PC-9 (cell line): ENCODE data around the gene CDAN1. TPM values are rescaled to one million over a fixed set of nuclear protein-coding genes. Genes with fewer than 3 reads are reported as not detected.
A peak's percentile ranks its signal among the peaks of the same experiment; 100 is the strongest.

Experiments used
- BruUV-seq: library from RNA; stranded (reverse); fragments of 400-500 nt; replicated peaks from 2 replicates; lab custom pipeline; 2021; lab: Mats Ljungman, UMichigan
- CTCF ChIA-PET: fragments of 300-600 bp; sonication (Branson Sonifier 250); formaldehyde crosslinking; loops from one replicate; lab custom pipeline; 2022; ENCODE audit warnings: antibody characterized with exemption; lab: Charles Lee
- POLR2A ChIA-PET: fragments of 300-600 bp; sonication (Branson Sonifier 250); formaldehyde crosslinking; loops from one replicate; lab custom pipeline; 2022; ENCODE audit warnings: antibody characterized with exemption; ENCODE audit not compliant: unreplicated experiment; lab: Charles Lee
- DNase-seq, 2 experiments: peaks; one replicate each; pipeline versions ENCODE4 v3.0.0 to v3.0.0-alpha.2; 2015 to 2022; ENCODE audit warnings: mixed read lengths in 1 of 2
- H2AFZ ChIP-seq: fragments of 200-600 bp; sonication (generic); 2 replicates; pipeline ENCODE4 v1.8.1; 2017; ENCODE audit warnings: antibody characterized with exemption
- H3F3A ChIP-seq: fragments of 200-600 bp; sonication (generic); 2 replicates; pipeline ENCODE4 v1.8.1; 2017; ENCODE audit warnings: antibody characterized with exemption, mild to moderate bottlenecking, low read depth; ENCODE audit not compliant: insufficient read depth
- H3K27ac ChIP-seq: fragments of 200-600 bp; sonication (generic); 2 replicates; pipeline ENCODE4 v1.6.1; 2016; ENCODE audit warnings: mixed run types
- H3K27me3 ChIP-seq: fragments of 200-600 bp; sonication (generic); 2 replicates; pipeline ENCODE4 v1.6.1; 2016; ENCODE audit warnings: low read depth, mixed run types; ENCODE audit not compliant: insufficient read depth
- H3K36me3 ChIP-seq: fragments of 200-600 bp; sonication (generic); 2 replicates; pipeline ENCODE4 v1.6.1; 2016; ENCODE audit warnings: low read depth, mixed run types
- H3K4me1 ChIP-seq: fragments of 200-600 bp; sonication (generic); replicated peaks from 2 replicates; pipeline ENCODE4 v1.6.1; 2016; ENCODE audit warnings: mixed run types; ENCODE audit not compliant: insufficient read depth
- H3K4me2 ChIP-seq: fragments of 200-600 bp; sonication (generic); 2 replicates; pipeline ENCODE4 v1.6.1; 2017; ENCODE audit warnings: mixed run types
- H3K4me3 ChIP-seq: fragments of 200-600 bp; sonication (generic); 2 replicates; pipeline ENCODE4 v1.6.1; 2016; ENCODE audit warnings: mixed run types
- H3K79me2 ChIP-seq: fragments of 200-600 bp; sonication (generic); 2 replicates; pipeline ENCODE4 v1.6.1; 2017; ENCODE audit warnings: low read depth, mixed run types
- H3K9me2 ChIP-seq: fragments of 200-600 bp; sonication (generic); 2 replicates; pipeline ENCODE4 v1.8.1; 2017; ENCODE audit warnings: mild to moderate bottlenecking; ENCODE audit not compliant: insufficient read depth
- H3K9me3 ChIP-seq: fragments of 200-600 bp; sonication (generic); 2 replicates; pipeline ENCODE4 v1.8.1; 2016; ENCODE audit warnings: low read depth; ENCODE audit not compliant: insufficient read depth
- H4K20me1 ChIP-seq: fragments of 200-600 bp; sonication (generic); 2 replicates; pipeline ENCODE4 v1.8.1; 2017; ENCODE audit not compliant: insufficient read depth
- CTCF ChIP-seq: fragments of 200-600 bp; sonication (generic); conservative IDR thresholded peaks from 2 replicates; pipeline ENCODE4 v1.6.1; 2017; ENCODE audit warnings: mixed run types, antibody characterized with exemption, mild to moderate bottlenecking, moderate library complexity
- EZH2 ChIP-seq: fragments of 200-600 bp; sonication (generic); IDR thresholded peaks from 2 replicates; pipeline ENCODE4 v1.8.0; 2017; ENCODE audit warnings: antibody characterized with exemption, low read depth
- intact Hi-C: fragments of 100-400 bp; cut with micrococcal nuclease; formaldehyde crosslinking; loops from one replicate; pipeline ENCODE4 v1.10.0; 2022; ENCODE audit not compliant: unreplicated experiment
- total RNA-seq: library from RNA; stranded (reverse); gene quantifications from 2 replicates; pipeline ENCODE4 v1.2.3, GENCODE V29; 2021

CDAN1 gene
- total RNA-seq, 1 experiment from 2014 or later = 23.4 TPM

- no peaks in the 10 kb centered on the region for H3K9me2 ChIP-seq
- no peaks in the 10 kb centered on the region for H4K20me1 ChIP-seq
- H3K4me1 ChIP-seq = no peaks in the 10 kb centered on the region
- intact Hi-C loops = no loop called here
- POLR2A ChIA-PET = no interaction called here
- no peaks in the 10 kb centered on the region for H3K36me3 ChIP-seq
- H3K27me3 ChIP-seq = no peaks in the 10 kb centered on the region
- CTCF ChIA-PET = no interaction called here
- H2AFZ ChIP-seq = no peak overlapping the region
- BruUV-seq = no TSS peak
- no peak overlapping the region for H3K4me2 ChIP-seq
- no peak for DNase-seq
- no peak overlapping the region for H3K4me3 ChIP-seq
- H3K9me3 ChIP-seq = no peaks in the 10 kb centered on the region
- TF ChIP-seq EZH2 = no peak
- no peak for TF ChIP-seq CTCF
- H3F3A ChIP-seq = no peaks in the 10 kb centered on the region
- no peak overlapping the region for H3K27ac ChIP-seq
- H3K79me2 ChIP-seq = no peaks in the 10 kb centered on the region
Observed at GRCh38 chr15:42741710-42742109, 4.8 kb upstream of the CDAN1 start.

- Histone ChIP-seq H3K9me2 (no peaks in the 10 kb centered on the region), H3K4me3 (peak overlapping the region; percentile 78; the same call in 1 of the 2 replicates), H4K20me1 (no peaks in the 10 kb centered on the region), H3K4me1 (no peaks in the 10 kb centered on the region), H2AFZ (peak overlapping the region; percentile 88), H3F3A (no peaks in the 10 kb centered on the region), H3K9me3 (no peaks in the 10 kb centered on the region), H3K36me3 (no peaks in the 10 kb centered on the region), H3K27ac (peak overlapping the region; percentile 42; the same call in 1 of the 2 replicates), H3K4me2 (peak overlapping the region; percentile 84), H3K27me3 (no peaks in the 10 kb centered on the region), H3K79me2 (no peaks in the 10 kb centered on the region)
- intact Hi-C loops = loop anchor here (2.0 kb wide), 1 partner anchor 189 kb away; no protein-coding TSS in a partner anchor
- ChIA-PET POLR2A (interaction anchor here (0.6 kb wide), 1 partner anchor 196 kb away, joined by 3 read pairs; no protein-coding TSS in a partner anchor), CTCF (interaction anchor here (0.9 kb wide), 2 partner anchors 184 to 189 kb away, joined by 3 to 11 read pairs; no protein-coding TSS in a partner anchor)
- no peak for TF ChIP-seq EZH2
- TF ChIP-seq CTCF = peak; percentile 71
- DNase-seq = peak in 1 of 2 experiments; percentile 34
- TSS peak; percentile 90 for BruUV-seq
Observed at GRCh38 chr15:42737529-42738328, 801 bp upstream of the CDAN1 start.

DNA sequence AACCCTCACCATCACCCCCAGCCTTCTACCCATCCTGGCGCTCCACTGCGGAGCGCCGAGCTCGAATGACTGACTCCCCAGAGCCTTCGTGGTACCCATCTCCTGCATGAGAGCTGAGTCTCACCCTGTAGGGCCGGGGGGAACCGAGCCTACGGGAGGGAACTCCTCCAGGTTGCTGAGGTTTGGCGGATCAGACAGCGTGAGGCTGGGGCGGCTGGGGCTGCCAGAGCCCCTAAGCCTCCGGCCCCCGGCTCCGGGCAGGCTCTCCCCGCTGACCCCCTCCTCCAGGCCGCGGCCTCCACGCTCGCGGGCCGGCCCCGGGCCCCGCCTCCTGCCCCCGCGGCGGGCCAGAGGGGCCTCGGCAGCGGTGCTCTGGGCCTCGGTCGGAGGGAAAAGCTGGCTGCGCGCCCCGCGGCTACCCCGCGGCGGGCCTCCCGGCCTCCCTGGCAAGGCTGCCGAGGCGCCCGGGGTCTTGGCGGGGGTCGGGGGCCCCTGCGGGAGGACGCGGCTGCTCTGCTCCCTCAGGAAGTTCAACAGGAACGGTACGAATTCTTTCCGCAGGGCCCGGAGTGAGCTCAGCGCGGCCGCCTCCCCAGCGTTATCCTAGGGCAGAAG, 643 bp downstream of the CDAN1 start:
- Histone ChIP-seq H3K27ac (no peak overlapping the region), H2AFZ (peak overlapping the region; percentile 88; the same call in 1 of the 2 replicates), H3K4me1 (no peaks in the 10 kb centered on the region), H4K20me1 (no peaks in the 10 kb centered on the region), H3K4me2 (peak overlapping the region; percentile 84), H3K9me2 (no peaks in the 10 kb centered on the region), H3F3A (no peaks in the 10 kb centered on the region), H3K4me3 (peak overlapping the region; percentile 78), H3K79me2 (no peaks in the 10 kb centered on the region), H3K9me3 (no peaks in the 10 kb centered on the region), H3K27me3 (no peaks in the 10 kb centered on the region), H3K36me3 (no peaks in the 10 kb centered on the region)
- no TSS peak for BruUV-seq
- TF ChIP-seq CTCF = no peak
- no peak for TF ChIP-seq EZH2
- ChIA-PET CTCF (no interaction called here), POLR2A (no interaction called here)
- intact Hi-C loops = loop anchor here (2.0 kb wide), 1 partner anchor 191 kb away; no protein-coding TSS in a partner anchor
- peak in 1 of 2 experiments; percentile 21 for DNase-seq
